Measurements from ENCODE around the gene NR3C2. TPM values are rescaled to one million over a fixed set of nuclear protein-coding genes. Genes with fewer than 3 reads are reported as not detected.

The NR3C2 gene
- total and polyA plus RNA-seq, 7 donors = 0.70 to 17.9 (median 7.5) TPM

DNA sequence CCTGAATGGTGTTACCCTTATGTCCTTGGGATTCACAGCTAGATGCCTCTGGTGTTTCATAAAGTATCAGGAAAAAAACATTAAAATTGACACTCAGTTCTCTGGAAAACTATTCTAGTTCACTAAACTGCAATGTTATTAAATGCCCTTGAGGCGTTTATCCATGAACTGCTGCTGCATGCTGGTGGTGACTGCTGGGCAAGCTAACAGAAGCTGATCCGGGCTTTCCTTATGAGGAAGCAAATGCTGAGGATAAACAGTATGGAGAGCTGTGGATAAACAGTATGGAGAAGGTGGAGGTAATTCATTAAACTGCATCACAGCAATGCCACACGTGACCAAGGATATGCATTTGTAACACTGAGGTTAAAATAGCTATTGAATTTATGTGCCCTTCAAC, 227.0 kb downstream of the NR3C2 start:
- intact Hi-C loops (cut with DNase I) = no loop called here
- no peaks in the 10 kb centered on the region for H3K9me3 ChIP-seq
- WGBS, 3 donors = 21 to 30% (median 22%) methylated on average over 3 of the region's 3 CpGs
- H3K4me3 ChIP-seq = peak overlapping the region; percentile 42
- TF ChIP-seq, protein P1, sequence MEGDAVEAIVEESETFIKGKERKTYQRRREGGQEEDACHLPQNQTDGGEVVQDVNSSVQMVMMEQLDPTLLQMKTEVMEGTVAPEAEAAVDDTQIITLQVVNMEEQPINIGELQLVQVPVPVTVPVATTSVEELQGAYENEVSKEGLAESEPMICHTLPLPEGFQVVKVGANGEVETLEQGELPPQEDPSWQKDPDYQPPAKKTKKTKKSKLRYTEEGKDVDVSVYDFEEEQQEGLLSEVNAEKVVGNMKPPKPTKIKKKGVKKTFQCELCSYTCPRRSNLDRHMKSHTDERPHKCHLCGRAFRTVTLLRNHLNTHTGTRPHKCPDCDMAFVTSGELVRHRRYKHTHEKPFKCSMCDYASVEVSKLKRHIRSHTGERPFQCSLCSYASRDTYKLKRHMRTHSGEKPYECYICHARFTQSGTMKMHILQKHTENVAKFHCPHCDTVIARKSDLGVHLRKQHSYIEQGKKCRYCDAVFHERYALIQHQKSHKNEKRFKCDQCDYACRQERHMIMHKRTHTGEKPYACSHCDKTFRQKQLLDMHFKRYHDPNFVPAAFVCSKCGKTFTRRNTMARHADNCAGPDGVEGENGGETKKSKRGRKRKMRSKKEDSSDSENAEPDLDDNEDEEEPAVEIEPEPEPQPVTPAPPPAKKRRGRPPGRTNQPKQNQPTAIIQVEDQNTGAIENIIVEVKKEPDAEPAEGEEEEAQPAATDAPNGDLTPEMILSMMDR (IDR thresholded peaks at IDR 0.05) = no peak
- H3K27me3 ChIP-seq (ENCODE audit: insufficient read depth in 3 of 3, low read length in 2 of 3) = no peaks in the 10 kb centered on the region
- peak overlapping the region; percentile 56 for H3K27ac ChIP-seq
- no peaks in the 10 kb centered on the region for H3K36me3 ChIP-seq (ENCODE audit: insufficient read depth in 1 of 2, low read depth in 1 of 2)
- H3K4me1 ChIP-seq = peaks cover 19% of the 10 kb centered on the region
- peak; percentile 24 to 61 (median 49) for ATAC-seq
- no peak for DNase-seq

DNA sequence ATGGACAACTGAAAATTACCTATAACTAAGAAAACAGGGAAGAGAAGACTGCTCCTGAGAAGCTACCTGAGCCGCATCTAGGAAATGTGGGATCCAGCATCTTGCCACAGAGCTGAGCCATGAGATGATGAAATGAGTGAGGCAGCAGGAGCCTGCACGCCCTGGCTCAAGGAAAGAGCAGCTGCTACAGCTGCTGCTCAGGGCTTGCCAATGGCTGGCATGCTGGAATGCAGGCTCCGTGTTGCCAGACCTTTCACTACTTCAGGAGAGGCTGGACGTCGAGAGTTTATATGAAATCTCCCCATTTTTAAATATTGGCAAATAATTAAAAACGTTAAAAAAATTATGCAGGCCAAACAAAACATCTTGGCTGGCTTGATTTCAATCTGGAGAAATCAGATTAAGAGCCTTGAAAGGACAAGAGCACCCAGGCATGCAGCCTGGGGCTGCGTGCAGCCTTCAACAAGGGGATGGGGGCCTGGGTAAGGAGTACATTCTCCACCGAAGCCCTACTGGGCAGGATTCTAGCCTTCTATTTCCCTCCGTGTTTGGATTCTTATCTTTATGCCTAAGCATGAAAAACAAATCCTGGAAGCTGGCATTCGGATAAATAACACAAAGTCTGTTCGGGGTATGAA, 227.6 kb downstream of the NR3C2 start:
- DNase-seq (peak; percentile 72 to 89), ATAC-seq (peak; percentile 98 to 100 (median 99))
- no peaks in the 10 kb centered on the region for H3K36me3 ChIP-seq (ENCODE audit: insufficient read depth in 1 of 2, low read depth in 1 of 2)
- TF ChIP-seq, protein P1 (IDR thresholded peaks at IDR 0.05) = no peak
- 21 to 27% (median 24%) methylated on average over 11 of the region's 11 CpGs for WGBS, 3 donors
- H3K27me3 ChIP-seq (ENCODE audit: insufficient read depth in 3 of 3, low read length in 2 of 3) = no peaks in the 10 kb centered on the region
- peak overlapping the region; percentile 56 for H3K27ac ChIP-seq
- H3K9me3 ChIP-seq = no peaks in the 10 kb centered on the region
- H3K4me3 ChIP-seq = peak overlapping the region; percentile 42
- H3K4me1 ChIP-seq = peaks cover 19% of the 10 kb centered on the region
- intact Hi-C loops (cut with DNase I) = no loop called here

DNA sequence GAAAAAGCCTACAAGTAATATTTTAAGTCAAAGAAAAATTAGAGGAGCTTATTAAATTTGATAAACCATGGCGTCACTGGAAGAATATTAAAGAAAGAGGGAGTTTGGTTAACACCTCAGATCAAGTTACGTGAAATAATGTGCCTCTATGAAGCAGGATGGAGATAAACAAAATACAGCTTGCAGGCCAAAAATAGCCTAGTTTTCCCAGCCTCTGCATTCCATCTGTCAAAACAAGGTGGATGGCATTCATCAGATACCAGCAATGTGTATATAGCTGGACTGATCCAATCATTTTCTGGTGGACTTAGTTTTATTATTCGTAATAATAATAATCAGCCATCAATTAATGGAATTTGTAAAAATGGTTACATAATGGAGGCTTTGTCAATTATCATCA, 230.7 kb downstream of the NR3C2 start:
- Histone ChIP-seq H3K4me3 (no peak overlapping the region), H3K36me3 (ENCODE audit: insufficient read depth in 1 of 2, low read depth in 1 of 2) (no peaks in the 10 kb centered on the region), H3K27ac (no peak overlapping the region), H3K27me3 (ENCODE audit: insufficient read depth in 3 of 3, low read length in 2 of 3) (no peaks in the 10 kb centered on the region), H3K9me3 (no peaks in the 10 kb centered on the region), H3K4me1 (peaks cover 9% of the 10 kb centered on the region)
- intact Hi-C loops (cut with DNase I) = no loop called here
- WGBS, 3 donors = 41 to 58% (median 55%) methylated on average over 3 of the region's 3 CpGs
- DNase-seq (no peak), ATAC-seq (no peak)
- TF ChIP-seq, protein P1 (IDR thresholded peaks at IDR 0.05) = no peak

DNA sequence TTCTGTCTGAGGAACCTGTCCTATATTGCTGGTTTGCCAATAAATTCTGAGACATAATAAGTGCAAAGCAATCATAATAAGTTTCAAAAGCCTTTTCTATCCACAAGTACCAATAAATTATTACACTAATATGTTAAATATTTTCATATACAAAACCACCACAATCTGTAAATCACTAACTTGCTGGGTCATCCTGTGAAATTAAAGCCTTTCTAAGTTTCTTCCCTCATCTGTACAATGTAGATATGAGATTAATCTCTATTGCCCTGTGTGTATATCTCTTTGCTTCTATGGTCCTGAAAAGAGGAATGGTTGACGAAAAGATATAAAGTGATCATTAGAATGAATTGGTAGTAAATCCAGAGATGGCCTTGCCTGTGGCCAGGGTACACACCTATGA, 231.6 kb downstream of the NR3C2 start:
- 95 to 96% (median 96%) methylated on average over 1 of the region's 1 CpG for WGBS, 3 donors
- Histone ChIP-seq H3K27ac (no peak overlapping the region), H3K4me3 (no peak overlapping the region), H3K9me3 (no peaks in the 10 kb centered on the region), H3K27me3 (ENCODE audit: insufficient read depth in 3 of 3, low read length in 2 of 3) (no peaks in the 10 kb centered on the region), H3K36me3 (ENCODE audit: insufficient read depth in 1 of 2, low read depth in 1 of 2) (no peaks in the 10 kb centered on the region), H3K4me1 (peaks cover 5% of the 10 kb centered on the region)
- DNase-seq (no peak), ATAC-seq (no peak)
- TF ChIP-seq, protein P1 (IDR thresholded peaks at IDR 0.05) = no peak
- intact Hi-C loops (cut with DNase I) = no loop called here

DNA sequence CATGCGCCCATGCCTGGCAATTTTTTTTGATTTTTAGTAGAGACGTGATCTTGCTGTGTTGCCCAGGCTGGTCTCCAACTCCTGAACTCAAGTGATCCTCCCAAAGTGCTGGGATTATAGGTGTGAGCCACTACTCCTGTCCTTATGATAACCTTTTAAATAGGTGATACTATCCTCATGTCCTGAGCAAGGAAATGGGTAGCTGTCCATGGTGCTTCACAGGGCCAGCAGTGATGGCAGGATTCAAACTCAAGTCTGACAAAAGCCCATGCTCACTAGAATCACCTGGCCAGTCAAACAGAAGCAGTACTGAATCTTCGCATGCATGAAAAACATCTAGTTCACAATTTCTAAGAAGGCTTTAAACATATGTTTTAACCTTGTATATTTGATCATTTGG, 235.1 kb downstream of the NR3C2 start:
- TF ChIP-seq, protein P1 (IDR thresholded peaks at IDR 0.05) = no peak
- H3K9me3 ChIP-seq = no peaks in the 10 kb centered on the region
- intact Hi-C loops (cut with DNase I) = loop anchor here in 1 of 2 donors (10.0 kb wide), 1 partner anchor 238 kb away; the partner anchor contains the start of gene NR3C2
- no peaks in the 10 kb centered on the region for H3K36me3 ChIP-seq (ENCODE audit: insufficient read depth in 1 of 2, low read depth in 1 of 2)
- ATAC-seq (no peak), DNase-seq (no peak)
- no peaks in the 10 kb centered on the region for H3K27me3 ChIP-seq (ENCODE audit: insufficient read depth in 3 of 3, low read length in 2 of 3)
- no peak overlapping the region for H3K27ac ChIP-seq
- no peak overlapping the region for H3K4me3 ChIP-seq
- H3K4me1 ChIP-seq = peaks cover 14% of the 10 kb centered on the region
- WGBS, 3 donors = 94 to 96% (median 96%) methylated on average over 3 of the region's 3 CpGs
